Astrocyte of the cerebellum (primary cell): ENCODE results near the gene ZNF511.
A peak's percentile ranks its signal among the peaks of the same experiment; 100 is the strongest.

Experiments used
- DNase-seq: peaks from one replicate; pipeline ENCODE4 v3.0.0-alpha.2; 2011; ENCODE audit warnings: low read depth
- H3K4me3 ChIP-seq: 2 replicates; pipeline ENCODE4 v1.5.1; 2011; ENCODE audit warnings: mild to moderate bottlenecking, low read depth, low read length, moderate library complexity
- CTCF ChIP-seq: IDR thresholded peaks from 2 replicates; pipeline ENCODE4 v1.5.1; 2012; ENCODE audit warnings: low read length, low read depth, moderate library complexity, mild to moderate bottlenecking; ENCODE audit errors: missing control alignments
- in situ Hi-C: cut with HindIII; loops from 2 replicates; pipeline ENCODE4 v1.10.0; 2017; ENCODE audit warnings: low sequenced_read_pairs

Gene ZNF511

GRCh38 chr10:133274751-133275683 lies 33.7 kb upstream of the ZNF511 start:
- H3K4me3 ChIP-seq, result no peak overlapping the region
- no peak for TF ChIP-seq CTCF
- no peak for DNase-seq
- in situ Hi-C loops, result no loop called here

- TF ChIP-seq CTCF, result no peak
- in situ Hi-C loops, result no loop called here
Observed at GRCh38 chr10:133275684-133276092, 33.0 kb upstream of the ZNF511 start.

GRCh38 chr10:133276100-133276434 lies 32.6 kb upstream of the ZNF511 start:
- H3K4me3 ChIP-seq, result no peak overlapping the region
- no peak for TF ChIP-seq CTCF
- DNase-seq, result no peak
- in situ Hi-C loops, result no loop called here

More at GRCh38 chr10:133275684-133276092, 33.0 kb upstream of the ZNF511 start:
- no peak for DNase-seq
- H3K4me3 ChIP-seq, result no peak overlapping the region

GRCh38 chr10:133276435-133277201 lies 32.1 kb upstream of the ZNF511 start, which contains the start of gene ADAM8:
TSS of gene ADAM8 (minus strand) at chr10:133276868. CDS start at chr10:133276817, 51 bp downstream.
- peak within 1 kb of the TSS; percentile 13 for H3K4me3 ChIP-seq
- DNase-seq, result no peak
- in situ Hi-C loops, result no loop called here
- TF ChIP-seq CTCF, result no peak

- in situ Hi-C loops, result no loop called here
- H3K4me3 ChIP-seq, result no peak overlapping the region
- TF ChIP-seq CTCF, result no peak
- no peak for DNase-seq
Observed at GRCh38 chr10:133277277-133277992, 31.3 kb upstream of the ZNF511 start.

GRCh38 chr10:133277993-133278576 lies 30.6 kb upstream of the ZNF511 start:
- in situ Hi-C loops, result no loop called here
- TF ChIP-seq CTCF, result no peak
- no peak for DNase-seq
- H3K4me3 ChIP-seq, result no peak overlapping the region
